ENCODE measurements around the gene INSRR. TPM values are rescaled to one million over a fixed set of nuclear protein-coding genes. Genes with fewer than 3 reads are reported as not detected.

The INSRR gene
- total RNA-seq, 1 donor from 2014 or later, result not detected

DNA sequence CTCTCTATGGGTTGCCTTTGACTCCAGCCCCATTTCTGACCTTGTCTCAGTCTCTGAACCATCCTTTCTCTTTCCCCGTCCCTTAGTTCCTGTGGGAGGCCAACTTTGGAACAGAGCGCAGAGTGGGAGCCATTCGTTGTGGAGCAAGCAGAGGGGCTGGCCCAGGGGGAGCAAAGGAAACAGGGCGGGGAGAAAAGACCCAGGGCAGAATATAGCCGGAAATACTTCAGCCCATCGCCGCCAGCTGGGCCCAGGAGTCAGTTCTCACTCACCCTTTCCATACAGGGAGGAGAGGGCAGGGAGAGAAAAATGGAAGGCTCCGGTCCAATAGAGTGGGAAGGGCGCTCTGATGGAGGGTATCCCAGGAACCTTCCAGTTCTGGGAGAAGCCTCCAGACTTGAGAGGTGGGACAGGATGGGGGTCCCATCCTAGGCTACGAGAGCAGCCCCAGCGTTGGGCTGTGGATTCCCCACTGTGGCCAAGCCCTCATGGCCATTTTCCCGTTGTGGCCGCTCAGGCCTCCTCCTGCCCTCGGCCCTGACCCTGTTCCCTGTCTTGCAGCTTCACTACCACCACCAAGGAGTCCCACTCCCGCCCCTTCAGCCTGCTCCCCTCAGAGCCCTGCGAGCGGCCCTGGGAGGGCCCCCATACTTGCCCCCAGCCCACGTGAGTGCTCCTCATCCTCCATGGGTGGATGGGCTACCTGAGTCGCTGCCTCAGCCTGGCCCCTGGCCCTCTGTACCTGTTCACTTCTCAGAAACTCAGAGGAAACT lies 45.5 kb upstream of the INSRR start:
- Mint-ChIP-seq H3K27ac (no peak overlapping the region), H3K4me1 (no peaks in the 10 kb centered on the region), H3K27me3 (peaks cover 29% of the 10 kb centered on the region), H3K9me3 (no peaks in the 10 kb centered on the region), H3K36me3 (ENCODE audit: low read depth) (no peaks in the 10 kb centered on the region), H3K4me3 (no peak overlapping the region)
- ChIA-PET POLR2A (no interaction called here), CTCF (no interaction called here)
- intact Hi-C loops (cut with micrococcal nuclease), result no loop called here
- no peak for DNase-seq
- ATAC-seq (ENCODE audit: low read depth), result no peak
- TF ChIP-seq, protein P1, sequence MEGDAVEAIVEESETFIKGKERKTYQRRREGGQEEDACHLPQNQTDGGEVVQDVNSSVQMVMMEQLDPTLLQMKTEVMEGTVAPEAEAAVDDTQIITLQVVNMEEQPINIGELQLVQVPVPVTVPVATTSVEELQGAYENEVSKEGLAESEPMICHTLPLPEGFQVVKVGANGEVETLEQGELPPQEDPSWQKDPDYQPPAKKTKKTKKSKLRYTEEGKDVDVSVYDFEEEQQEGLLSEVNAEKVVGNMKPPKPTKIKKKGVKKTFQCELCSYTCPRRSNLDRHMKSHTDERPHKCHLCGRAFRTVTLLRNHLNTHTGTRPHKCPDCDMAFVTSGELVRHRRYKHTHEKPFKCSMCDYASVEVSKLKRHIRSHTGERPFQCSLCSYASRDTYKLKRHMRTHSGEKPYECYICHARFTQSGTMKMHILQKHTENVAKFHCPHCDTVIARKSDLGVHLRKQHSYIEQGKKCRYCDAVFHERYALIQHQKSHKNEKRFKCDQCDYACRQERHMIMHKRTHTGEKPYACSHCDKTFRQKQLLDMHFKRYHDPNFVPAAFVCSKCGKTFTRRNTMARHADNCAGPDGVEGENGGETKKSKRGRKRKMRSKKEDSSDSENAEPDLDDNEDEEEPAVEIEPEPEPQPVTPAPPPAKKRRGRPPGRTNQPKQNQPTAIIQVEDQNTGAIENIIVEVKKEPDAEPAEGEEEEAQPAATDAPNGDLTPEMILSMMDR (IDR thresholded peaks at IDR 0.05), result no peak

DNA sequence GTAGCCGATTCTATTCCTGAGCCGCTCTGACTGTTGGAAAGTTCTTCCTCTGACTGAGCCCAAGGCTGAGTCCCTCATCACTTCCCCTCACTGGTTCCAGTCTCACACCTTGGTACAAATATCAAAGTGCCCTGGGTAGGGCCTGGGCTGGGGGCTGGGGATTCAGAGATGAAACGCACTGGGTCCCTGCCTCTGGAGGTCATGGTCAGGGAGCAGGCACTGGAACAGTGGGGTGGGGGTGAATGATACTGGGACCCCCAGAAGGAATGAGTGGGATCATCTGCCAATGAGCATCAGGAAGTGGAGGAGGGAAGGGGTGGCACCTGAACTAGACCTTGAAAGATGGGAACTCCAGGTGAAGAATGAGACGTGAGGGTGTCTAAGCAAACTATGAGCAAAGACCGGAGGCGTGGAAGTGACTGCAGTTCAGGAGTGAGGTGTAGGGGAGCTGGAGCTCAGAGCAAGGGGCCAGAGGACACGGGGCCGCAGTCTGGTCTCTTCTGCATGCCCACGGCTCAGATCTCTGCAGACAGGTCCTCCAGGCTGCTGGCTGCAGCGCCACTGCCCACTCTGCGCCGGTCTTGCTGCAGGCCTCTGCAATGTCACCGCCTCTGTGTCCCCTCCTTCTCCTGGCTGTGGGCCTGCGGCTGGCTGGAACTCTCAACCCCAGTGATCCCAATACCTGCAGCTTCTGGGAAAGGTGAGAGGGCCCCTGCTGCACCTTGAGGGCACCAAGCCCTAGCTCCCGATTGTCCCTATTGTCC lies 44.6 kb upstream of the INSRR start:
- no peak for ATAC-seq (ENCODE audit: low read depth)
- Mint-ChIP-seq H3K9me3 (no peaks in the 10 kb centered on the region), H3K4me3 (no peak overlapping the region), H3K27me3 (peaks cover 36% of the 10 kb centered on the region), H3K4me1 (no peaks in the 10 kb centered on the region), H3K27ac (no peak overlapping the region), H3K36me3 (ENCODE audit: low read depth) (no peaks in the 10 kb centered on the region)
- POLR2A ChIA-PET, result no interaction called here
- TF ChIP-seq, protein P1 (IDR thresholded peaks at IDR 0.05), result no peak
- intact Hi-C loops (cut with micrococcal nuclease), result no loop called here
- CTCF ChIA-PET, result no interaction called here
- no peak for DNase-seq

DNA sequence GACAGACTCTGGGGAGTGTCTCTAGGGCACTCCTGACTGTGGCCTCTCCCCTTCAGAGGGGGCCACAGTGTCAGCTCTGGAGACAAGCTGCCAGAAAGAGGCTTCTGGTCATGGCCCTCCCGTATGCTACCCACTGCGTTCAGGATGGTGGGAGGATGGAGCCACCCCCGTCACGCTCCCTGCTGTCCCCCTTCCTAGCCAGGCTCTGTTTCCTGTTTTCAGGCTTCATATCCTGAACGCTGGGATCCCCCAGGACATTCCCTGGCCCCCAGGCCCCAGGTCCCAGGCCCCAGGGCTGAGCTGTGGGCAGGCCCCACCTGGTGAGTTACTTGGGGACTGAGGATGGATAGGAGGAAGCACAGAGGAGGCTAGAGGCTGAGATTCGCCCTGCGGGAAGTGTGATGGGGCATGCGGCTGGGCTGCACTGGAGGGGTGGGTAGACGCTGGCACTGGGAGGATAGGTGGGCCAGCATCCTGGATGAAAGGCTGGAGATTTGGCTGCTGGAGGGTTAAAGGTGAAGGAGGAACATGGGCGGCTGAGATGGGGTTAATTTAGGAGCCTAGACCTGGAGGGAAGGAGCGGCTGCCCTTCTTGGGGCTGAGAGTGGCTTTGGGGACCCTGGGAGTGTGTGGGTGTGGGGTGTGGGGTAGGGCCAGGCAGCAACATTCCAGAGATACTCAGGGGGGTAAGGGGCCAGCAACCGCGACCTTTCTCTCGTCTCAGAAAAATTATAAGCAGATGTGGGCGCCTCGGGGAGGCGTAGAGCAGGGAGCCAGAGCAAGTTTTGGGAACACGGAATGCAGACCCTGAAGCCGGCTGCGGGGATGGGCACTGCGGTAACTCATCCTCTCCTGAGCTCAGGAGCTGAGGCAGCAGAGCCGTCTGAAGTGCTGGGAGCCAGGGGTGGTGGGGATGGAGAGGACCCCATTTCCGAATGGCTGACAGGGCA lies 43.3 kb upstream of the INSRR start:
- DNase-seq (no peak), ATAC-seq (ENCODE audit: low read depth) (no peak)
- H3K36me3 Mint-ChIP-seq (ENCODE audit: low read depth), result no peaks in the 10 kb centered on the region
- ChIA-PET POLR2A (interaction anchor here (0.5 kb wide), 1 partner anchor 174 kb away, joined by 4 read pairs; the partner anchor contains the start of genes ISG20L2 and METTL25B), CTCF (interaction anchor here (1.2 kb wide), 1 partner anchor 13 kb away, joined by 3 read pairs; no protein-coding TSS in a partner anchor)
- no peak overlapping the region for H3K4me3 Mint-ChIP-seq
- TF ChIP-seq, protein P1 (IDR thresholded peaks at IDR 0.05), result no peak
- peaks cover 44% of the 10 kb centered on the region for H3K27me3 Mint-ChIP-seq
- H3K9me3 Mint-ChIP-seq, result no peaks in the 10 kb centered on the region
- H3K4me1 Mint-ChIP-seq, result no peaks in the 10 kb centered on the region
- H3K27ac Mint-ChIP-seq, result no peak overlapping the region
- intact Hi-C loops (cut with micrococcal nuclease), result no loop called here

DNA sequence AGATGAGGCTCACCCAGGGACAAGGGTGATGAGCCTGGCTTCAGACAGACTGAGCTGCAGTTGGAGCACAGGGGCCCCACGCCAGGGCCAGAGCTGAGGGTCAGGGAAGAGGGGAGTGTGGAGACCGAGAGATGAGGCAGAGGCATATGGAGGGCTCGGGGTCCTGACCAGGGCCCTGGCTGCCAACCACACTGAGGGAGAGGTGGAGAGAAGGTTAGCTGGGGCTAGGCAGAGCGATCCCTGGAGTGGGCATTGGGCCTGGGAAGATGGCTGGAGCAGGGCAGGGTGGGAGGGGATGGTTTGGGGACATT lies 42.6 kb upstream of the INSRR start:
- TF ChIP-seq, protein P1 (IDR thresholded peaks at IDR 0.05), result no peak
- Mint-ChIP-seq H3K4me3 (no peak overlapping the region), H3K36me3 (ENCODE audit: low read depth) (no peaks in the 10 kb centered on the region), H3K9me3 (no peaks in the 10 kb centered on the region), H3K4me1 (no peaks in the 10 kb centered on the region), H3K27me3 (peaks cover 42% of the 10 kb centered on the region), H3K27ac (no peak overlapping the region)
- ChIA-PET POLR2A (interaction anchor here (0.5 kb wide), 1 partner anchor 173 kb away, joined by 4 read pairs; the partner anchor contains the start of genes ISG20L2 and METTL25B), CTCF (interaction anchor here (1.2 kb wide), 1 partner anchor 12 kb away, joined by 3 read pairs; no protein-coding TSS in a partner anchor)
- DNase-seq (no peak), ATAC-seq (ENCODE audit: low read depth) (no peak)
- intact Hi-C loops (cut with micrococcal nuclease), result no loop called here

Measured in activated B cell treated with CpG ODN at 0.5 μM for 24 hours (primary cell).